HL-60/S4 treated with phorbol 12-myristate 13-acetate at 8.2 ng/mL for 4 days and 3 days (cell line): ENCODE results near the gene LRTM2.

Experiments used
- in situ Hi-C: fragments of 300-500 bp; cut with MboI; formaldehyde crosslinking; loops from 2 replicates; pipeline ENCODE4 v1.15.0; 2022; ENCODE audit warnings: low sequenced_read_pairs

LRTM2 gene

DNA sequence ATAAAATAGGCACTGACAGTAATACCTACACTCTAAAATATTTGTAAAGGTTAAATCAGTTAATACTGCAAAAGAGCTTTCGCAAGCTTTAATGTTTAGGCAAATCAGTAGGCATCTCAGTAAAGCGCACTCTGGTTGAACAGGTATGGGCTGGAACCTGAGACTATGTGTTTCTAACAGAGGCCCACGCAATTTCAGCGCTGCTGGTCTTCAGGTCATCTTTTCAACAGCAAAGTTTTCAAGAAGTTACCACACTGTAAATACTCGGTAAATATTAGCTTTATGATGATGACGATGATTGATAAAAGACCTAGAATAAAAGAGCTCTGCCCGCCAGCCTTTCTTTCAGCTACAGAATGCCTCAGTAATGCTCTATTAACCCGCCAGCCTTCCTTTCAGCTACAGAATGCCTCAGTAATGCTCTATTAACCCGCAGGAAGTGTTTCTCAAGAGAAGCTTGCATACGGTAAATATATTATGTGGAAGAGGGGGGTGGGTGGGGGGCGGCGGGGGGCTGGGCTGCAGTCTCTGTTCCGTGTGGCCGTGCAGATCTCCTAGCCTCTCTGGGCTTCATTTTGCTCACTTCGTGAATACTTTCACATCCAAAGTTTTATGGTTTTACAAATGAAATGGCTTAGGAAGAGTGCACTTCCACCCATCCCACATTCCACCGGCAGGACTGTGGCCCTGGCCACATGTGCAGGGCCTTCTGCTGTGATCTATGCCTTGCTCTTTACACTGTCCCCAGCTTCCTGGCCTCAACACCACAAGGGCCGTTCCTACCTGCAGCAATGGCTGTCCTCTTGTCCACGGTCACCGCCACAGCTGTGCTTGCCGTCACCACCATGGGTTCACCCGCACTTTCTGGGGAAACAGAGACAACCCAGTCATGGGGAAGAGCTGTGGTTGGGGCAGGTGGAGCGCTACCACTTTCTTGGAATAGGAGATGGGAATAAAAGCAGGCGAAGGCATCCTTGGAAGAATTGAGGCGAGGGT is 19.9 kb downstream of the LRTM2 start:
- in situ Hi-C loops: no loop called here

DNA sequence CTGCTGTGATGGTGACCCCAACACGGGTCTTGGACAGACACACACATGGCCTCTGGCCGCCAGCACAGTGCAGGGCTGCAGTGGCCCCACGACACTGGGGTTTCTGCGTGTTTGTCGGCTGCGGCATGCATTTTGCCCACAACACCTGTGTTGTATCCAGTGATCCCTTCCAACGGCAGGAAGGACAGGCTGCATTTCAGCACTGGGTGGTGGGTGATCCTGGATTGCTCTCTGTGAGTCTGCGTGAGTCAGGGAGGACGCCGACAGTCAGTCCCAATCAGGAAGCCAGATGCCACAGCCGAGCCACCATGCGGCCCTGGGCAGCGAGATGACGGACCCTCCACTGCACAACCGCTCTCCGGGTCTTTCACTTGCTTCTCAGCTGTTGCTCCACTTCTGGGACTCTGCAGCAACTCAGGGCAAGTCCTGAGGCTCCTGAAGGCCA is 20.6 kb downstream of the LRTM2 start:
- in situ Hi-C loops: no loop called here

DNA sequence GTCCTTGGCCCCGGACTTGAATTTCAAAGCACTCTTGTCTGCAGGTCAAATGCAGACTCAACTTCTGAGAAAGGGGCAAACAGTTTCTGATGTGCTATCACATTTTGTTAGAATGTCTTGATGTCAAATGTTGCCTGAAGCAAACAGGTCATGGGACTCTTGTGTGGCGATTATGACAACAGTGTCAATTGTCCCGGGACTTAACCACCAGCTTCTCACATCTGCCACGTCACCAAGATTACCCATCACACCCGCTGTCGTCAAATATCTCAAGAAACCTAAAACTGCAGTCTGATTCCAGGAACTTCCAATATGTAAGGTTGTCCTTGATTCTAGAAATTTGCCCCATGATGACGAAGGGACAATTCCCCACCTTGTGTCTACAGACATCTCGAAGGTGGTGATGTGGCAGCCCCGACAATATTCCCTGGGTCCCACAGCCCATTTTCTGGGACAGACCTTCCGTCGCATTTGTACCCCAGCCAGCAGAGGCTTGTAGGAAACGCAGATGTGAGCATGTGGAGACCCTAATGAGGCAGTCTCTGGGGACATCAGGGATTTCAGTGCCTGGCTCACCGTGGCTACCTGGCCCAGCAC is 21.3 kb downstream of the LRTM2 start:
- in situ Hi-C loops: no loop called here

DNA sequence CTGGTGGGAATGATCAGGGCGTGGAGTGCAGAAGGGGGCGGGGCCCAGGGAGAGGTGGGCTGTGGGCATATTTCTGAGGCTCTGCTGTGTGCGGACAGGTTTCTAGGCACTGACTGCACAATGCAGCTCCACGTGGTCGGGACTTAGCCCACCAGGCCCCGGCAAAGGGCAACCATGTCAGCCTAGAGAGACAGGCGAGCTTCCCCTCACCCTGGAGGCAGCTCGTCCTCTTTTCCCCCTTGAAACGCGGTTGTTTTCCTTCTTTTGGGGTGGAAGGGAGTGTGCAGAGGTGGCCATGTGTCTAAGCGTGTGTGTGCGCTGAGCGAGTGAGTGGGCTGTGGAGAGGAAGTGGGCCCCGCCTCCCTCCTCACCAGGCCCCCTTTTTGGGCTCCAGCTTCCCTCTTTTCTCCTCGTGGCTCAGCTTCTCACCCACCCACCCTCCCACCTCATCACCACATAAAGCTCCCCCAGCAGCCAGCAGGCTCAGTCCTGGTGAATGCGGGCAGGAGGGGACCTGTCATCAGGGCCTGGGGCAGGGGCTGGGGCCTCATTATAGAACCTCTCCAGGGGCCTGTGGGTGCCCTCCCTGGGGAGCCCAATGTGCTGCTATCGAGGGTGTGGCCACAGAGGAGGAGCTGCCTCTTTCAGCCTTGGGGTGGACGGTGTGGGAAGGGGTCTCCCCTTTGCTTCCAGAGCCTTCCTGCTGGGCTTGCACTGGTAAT is 22.0 kb downstream of the LRTM2 start:
- in situ Hi-C loops: no loop called here

DNA sequence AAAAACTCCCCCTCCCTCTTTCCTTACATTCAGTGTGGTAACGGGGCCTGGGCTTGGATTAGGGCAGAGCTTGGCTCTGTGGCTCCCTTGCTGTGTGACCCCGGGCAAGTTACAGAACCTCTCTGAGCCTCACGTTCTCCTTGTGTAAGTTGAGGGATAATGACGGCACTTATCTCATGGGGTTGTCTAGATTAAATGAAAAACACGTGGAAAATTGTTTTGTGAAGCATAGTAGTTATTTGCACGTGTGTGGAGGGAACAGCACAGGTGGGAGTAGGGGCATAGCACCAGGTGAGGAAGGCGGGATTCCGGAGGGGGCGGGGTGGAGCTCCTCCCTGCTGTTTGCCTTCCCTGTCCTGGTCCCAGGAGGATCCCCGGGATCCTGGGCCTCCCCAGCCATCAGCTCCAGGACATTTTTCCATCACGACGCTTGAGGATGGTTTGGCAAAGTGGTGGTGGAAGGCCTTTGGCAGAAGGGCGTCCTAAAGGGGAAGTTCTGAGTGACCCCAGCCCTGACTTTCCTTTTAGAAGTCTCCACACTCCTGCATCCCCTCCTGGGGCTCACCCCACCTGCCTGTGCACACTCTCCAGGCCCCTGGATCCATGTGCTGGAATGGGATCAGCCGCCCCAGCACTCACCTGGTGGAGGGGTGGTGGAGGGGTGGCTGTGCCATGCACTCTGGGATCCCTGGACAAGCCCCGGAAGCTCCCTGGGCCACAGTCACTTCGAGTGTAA is 22.7 kb downstream of the LRTM2 start:
- in situ Hi-C loops: no loop called here

DNA sequence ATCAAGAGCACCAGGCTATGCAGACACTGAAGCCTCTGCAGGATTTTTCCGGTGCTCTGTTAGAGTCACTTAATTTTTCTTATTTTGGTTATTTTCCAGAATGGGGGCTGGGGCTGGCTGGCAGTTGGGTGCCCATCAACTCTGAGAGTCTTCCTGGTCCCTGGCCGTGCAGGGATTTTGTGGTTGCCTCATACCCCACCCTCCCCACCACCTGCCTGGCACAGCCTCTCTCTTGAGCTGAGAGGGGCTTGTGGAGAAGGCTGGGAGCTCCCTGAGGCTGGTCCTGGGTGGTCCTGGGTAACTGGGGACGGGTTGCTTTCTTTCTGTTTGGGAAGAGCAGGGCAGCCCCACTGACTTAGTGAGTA is 23.3 kb downstream of the LRTM2 start:
- in situ Hi-C loops: no loop called here

DNA sequence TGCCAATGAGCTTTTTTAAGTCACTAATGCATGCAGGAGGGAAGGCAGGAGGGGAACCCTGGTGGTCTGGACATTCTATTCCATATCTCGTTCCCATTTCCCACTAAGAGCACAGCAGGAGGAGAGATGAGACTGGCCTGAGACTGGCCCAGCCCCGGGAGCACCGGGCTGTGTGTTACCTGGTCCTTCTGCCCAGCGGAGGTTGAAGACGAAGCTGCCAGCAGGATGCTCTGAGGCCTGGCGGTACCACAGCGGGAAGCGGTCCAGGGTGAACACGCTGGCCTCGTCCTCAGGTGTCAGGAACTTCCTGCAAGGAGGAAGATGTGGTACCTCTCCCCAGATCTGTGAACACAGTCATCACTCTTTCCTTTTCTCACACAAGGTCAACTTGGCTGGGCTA is 23.9 kb downstream of the LRTM2 start:
- in situ Hi-C loops: no loop called here

DNA sequence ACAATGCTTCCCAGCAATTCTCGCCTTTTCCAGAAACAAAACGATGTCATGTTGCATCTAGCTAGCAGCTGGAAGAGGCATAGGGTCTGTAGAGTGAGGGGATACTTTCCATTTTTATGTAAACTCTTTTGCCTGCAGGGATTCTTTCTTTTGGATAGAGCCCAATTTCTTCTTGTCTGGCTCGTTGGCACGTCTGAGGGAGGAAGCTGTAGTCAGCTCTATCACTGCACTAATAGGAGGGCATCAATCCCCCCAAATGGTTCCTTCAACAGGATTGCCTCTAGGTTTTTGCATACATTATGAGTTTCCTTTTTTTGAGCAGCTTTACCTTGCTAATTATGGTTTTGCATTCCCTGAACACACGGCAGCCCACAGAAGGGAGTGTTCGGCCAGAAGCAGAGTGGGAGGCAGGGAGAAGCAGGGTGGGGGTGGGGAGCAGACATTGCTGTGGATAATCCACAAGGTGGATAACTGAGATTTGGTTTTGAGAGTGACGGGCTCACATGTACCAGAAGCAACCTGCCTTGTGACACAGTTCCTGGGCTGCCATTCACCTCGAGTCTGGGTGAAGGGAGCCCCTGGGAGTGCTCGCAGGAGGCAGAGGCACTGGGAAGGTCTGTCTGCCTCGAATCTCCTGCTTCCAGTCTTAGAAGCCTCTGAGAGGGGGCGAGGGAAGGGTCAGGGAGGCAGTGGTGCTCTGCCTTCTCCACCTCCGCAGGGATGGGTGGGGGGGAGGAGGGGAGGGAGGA is 24.5 kb downstream of the LRTM2 start:
- in situ Hi-C loops: no loop called here

DNA sequence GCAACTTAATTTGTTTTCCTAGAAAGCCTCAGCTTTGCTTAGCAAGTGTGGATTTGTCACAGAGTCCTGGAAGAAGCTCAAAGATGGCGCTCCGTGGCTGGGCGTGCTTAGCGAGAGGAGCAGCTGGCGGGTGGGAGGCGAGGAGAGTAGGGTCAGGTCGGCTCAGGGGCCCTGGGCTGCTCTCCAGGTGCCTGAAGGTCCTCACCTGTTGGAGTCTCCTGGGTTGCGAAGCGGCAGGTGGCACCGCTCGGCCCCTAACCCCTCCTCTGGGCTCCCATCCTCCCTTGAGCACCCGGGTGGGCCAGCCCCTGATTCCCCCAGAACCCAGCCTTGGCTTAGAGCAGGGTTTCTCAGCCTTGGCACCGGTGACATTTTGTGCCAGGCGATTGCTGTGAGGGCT is 25.1 kb downstream of the LRTM2 start:
- in situ Hi-C loops: no loop called here

DNA sequence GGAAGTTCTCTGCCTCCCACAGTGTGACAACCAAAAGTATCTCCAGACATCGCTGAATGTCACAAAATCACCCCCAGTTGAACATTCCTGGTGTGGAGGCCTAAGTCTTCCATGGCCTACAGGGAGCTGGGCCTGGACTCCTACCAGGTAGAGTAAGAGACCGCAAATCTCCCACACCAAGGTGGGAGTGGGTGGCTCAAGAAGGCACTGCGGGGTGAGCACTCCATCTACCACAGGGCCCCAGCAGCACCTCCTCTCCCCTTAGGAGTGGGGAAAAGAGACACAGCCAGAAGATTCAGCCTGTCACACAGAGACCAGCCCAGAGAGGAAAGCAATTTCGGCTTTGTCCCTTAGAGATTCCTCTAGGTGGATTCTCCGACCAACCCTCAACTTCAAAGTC is 25.5 kb downstream of the LRTM2 start:
- in situ Hi-C loops: no loop called here

DNA sequence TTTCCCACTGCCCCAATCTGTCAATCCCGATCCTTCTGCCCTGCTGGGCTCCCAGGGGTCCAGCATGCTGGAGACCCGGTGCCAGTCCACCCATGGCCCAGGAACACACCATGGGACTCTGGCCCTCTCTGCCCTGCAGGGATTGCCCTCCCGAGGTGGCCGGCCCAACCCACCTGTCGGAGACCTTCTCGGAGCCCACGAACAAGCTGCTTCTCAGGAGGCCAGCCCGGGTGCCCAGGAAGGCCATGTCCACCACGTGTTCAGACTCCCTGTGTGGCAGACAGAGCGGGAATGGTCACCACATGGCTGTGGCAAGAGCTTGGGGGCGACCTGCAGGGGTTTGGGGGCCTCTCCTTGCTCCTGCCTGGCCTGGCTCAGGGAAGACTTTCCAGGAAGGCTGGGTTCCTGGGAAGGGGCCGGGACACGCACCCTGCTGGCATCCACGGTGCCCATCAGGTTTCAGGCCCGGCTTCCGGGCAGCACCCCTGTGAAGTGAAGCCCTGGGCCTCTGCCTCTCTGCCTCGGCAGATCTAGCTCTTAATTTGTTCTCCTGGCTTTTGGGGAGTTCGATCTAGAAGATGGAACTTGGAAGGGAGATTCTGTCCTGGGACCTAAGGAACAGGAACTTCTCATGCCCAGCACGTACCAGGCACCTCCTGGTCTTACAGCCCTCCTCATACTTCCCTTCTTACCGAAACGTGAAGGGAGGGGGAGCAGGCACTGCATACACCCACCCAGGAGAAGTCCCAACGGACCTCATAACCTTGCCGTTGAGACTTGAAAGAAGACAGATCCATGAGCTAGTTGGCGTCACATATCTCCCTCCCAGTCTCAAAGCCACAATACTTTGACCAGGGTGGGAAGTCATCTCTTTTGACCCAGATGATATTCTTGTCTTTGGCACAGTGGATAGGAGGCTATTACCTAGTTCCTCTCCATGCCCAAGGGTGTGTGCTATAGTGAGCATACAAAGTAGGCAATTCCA is 26.3 kb downstream of the LRTM2 start:
- in situ Hi-C loops: no loop called here

DNA sequence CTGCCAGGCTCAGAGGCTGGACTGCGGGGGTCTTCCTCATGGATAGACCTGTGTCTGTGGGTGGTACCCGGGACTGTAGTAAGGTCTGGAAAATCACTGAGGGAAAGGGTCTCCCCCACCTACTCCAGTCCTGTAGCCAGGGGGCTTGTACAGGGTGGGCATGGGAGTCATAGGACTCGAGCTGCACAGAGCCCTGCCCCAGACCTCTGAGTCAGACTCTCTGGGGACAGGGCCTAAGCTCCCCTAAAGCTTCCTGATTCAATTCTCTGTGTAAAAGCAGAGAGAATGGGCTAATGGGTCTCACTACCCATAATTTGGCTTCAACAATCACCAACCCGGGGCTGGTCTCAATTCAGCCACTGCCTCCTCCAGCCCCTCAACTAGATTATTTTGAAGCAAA is 27.0 kb downstream of the LRTM2 start:
- in situ Hi-C loops: no loop called here

DNA sequence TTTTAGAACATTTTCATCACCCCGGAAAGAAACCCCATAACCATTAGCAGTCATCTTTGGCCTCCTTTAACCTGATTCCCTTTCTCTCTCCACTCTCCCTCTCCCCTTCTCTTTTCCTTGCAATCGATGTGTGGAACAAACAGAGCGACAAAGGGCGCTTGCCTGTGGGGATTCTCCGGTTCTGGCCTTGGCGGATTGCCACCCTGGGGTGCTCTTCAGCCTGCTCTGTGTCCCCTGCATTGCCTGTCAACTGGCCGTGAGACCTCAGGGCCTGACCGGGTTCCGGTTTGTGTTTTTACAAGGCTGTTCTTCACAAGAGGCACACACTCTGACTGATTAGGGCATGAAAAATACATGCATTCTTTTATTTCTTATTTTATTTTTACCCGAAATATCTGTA is 27.8 kb downstream of the LRTM2 start:
- in situ Hi-C loops: no loop called here

DNA sequence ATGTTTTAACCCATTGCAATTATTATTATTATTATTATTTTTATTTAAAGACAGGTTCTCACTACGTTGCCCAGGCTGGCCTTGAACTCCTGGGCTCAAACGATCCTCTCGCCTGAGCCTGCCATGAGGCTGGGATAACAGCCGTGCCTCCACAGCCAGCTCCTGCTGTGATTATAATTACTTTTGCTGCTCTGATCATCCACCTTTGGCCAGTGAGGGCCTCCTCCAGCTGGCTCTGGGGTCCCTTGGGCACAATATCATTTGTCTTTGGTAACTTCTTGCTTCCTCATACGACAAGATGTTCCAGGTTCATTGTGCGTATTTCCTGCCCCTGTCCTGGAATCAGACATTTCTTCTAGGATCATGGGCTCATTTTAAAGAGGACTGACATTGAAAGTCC is 28.4 kb downstream of the LRTM2 start:
- in situ Hi-C loops: no loop called here

DNA sequence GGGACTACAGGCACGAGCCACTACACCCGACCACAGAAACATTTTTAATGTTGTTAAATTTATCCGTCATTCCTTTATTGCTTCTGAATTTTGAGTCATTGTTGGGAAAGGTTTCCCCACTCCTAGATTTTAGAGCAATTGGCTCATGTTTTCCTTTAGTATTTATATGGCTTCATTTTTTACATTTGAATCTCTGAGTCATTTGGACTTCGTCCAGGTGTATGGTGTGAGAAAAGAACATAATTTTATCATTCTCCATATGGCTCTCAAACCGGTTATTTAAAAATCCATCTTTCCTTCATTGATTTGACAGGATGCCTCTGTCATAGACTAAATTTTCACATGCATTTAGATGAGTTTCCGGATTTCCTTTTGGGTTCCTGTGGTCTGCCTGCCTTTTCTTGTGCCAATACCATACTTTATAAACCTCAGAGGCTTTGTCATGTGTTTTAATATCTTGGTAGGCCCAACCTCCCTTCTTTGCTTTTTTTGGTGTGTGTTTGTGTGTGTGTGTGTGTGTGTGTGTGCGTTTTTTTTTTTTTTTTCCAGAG is 30.9 kb downstream of the LRTM2 start:
- in situ Hi-C loops: no loop called here

DNA sequence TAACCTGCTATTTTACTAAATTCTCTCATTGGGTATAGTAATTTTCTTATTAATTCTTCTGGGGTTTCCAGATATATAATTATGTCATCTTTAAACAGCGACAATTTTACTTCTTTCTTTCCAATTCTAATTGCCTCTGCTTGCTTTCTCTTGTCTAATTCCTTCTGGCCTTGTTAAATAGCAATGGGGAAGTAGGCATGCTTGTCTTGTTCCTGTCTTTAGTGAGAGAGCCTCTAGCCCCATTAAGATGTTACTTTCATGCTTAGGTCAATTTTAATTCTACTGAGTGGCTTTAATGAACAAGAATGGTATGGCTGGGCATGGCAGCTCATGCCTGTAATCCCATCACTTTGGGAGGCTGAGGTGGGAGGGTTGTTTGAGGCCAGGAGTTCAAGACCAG is 31.7 kb downstream of the LRTM2 start:
- in situ Hi-C loops: no loop called here

DNA sequence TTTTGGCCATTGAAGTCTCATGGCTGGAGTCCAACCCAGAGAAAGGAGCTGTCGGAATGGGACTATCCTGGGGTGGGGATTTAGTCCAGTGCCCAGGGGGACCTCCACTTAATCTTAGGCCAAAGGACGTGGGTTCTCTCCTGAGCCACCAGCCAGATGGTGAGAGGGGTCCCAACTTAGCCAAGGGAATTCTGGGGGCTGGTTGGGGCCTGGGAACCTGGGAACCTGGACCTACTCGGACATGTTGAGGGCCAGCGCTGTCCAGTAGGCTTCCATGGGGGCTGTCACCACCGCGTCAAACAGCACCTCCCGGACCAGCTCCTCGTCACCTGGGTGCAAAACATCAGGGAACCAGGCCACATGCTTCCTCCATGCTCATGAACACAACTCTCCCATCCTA is 33.4 kb downstream of the LRTM2 start:
- in situ Hi-C loops: no loop called here

DNA sequence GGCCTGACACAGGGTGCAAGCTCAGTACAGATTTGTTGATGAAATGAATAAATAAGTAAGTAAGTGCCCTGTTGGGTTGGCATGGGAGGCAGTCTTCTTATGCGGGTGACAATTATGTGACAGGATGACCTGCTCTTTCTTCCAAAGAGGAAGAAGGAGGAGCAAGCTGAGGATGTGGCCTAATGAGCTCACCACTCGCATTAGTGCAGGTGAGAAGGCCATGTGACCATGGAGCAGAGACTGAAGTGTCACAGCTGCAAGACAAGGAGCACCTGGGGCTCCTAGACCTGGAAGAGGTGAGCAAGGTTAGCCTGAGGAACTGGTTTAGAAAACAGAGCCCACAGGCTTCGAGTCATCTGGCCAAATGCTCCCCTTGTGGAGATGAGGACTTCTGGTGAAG is 34.9 kb downstream of the LRTM2 start:
- in situ Hi-C loops: no loop called here

DNA sequence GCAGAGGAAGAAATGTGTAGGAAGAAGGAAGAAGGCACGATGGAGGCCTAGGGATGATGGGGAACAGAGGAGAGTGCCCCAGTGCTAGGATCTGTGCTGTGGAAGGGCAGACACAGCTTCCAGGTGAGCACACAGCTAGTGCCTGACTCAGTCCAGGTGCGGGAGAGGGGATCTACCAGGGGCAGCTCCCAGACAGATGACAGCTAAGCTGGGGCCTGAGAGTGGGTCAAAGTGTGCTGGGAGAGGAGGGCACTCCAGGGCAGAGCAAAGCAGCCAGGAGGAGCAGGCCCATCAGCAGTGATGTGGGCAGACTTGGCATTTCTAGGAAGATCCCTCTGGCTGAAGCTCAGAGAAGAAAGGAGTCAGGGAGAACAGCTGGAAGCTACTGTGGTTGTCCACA is 36.7 kb downstream of the LRTM2 start:
- in situ Hi-C loops: no loop called here
